Activated T-helper 17 cell treated with anti-CD3 and anti-CD28 coated beads, Interleukin-2, amount 50 U/mL, for 72 hours (primary cell): Measurements from ENCODE around the gene STK17B. TPM values are rescaled to one million over a fixed set of nuclear protein-coding genes. Genes with fewer than 3 reads are reported as not detected.

Source experiments
- ATAC-seq: fragments of 150-1000 bp; cut with Tn5 transposase; replicated peaks from 2 replicates; pipeline ENCODE4 v1.10.0; 2021; ENCODE audit warnings: mild to moderate bottlenecking, moderate library complexity
- H3K27ac Mint-ChIP-seq: one replicate; pipeline ENCODE4 v1.8.0; 2022; ENCODE audit warnings: mixed read lengths
- H3K27me3 Mint-ChIP-seq: one replicate; pipeline ENCODE4 v1.8.0; 2022; ENCODE audit warnings: mixed read lengths
- H3K36me3 Mint-ChIP-seq: one replicate; pipeline ENCODE4 v1.8.0; 2022; ENCODE audit warnings: low read depth, mild to moderate bottlenecking, mixed read lengths
- H3K4me1 Mint-ChIP-seq: one replicate; pipeline ENCODE4 v1.8.0; 2022; ENCODE audit warnings: mixed read lengths
- H3K4me3 Mint-ChIP-seq: one replicate; pipeline ENCODE4 v1.8.0; 2022; ENCODE audit warnings: mild to moderate bottlenecking, mixed read lengths
- H3K9me3 Mint-ChIP-seq: one replicate; pipeline ENCODE4 v1.8.0; 2022; ENCODE audit warnings: mixed read lengths
- total RNA-seq, 2 donors: library from RNA; stranded (reverse); gene quantifications; one replicate each; pipeline ENCODE4 v1.2.3, GENCODE V29; 2022

STK17B gene
- total RNA-seq, 2 donors from 2014 or later: 168 to 190 TPM

- peak overlapping the region; percentile 94 for H3K4me3 Mint-ChIP-seq
- peak overlapping the region; percentile 91 for H3K27ac Mint-ChIP-seq
- peaks cover 35% of the 10 kb centered on the region for H3K36me3 Mint-ChIP-seq
- no peak for ATAC-seq
- H3K9me3 Mint-ChIP-seq: no peaks in the 10 kb centered on the region
- no peaks in the 10 kb centered on the region for H3K27me3 Mint-ChIP-seq
- peaks cover 39% of the 10 kb centered on the region for H3K4me1 Mint-ChIP-seq
Observed at GRCh38 chr2:196173505-196173904, 2.1 kb upstream of the STK17B start.

DNA sequence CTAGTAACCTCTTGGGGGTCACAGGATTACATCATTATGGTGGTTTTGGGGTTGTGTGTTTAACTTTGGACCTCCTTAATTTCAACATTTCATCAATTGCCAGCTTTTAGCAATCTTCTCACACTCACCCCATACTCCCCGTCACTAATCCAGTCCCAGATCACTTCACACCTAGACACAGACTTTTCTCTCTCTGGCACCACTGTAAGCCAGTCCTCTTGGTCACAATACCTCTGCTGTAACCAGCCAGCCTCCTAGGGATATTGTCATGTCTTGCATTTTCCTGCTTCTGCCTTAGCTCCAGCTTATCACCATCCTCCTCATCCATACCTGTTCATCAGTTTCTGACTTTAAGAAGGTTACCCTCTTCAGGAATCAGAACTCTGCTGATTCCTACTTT is 1.6 kb upstream of the STK17B start:
- peak overlapping the region; percentile 94 for H3K4me3 Mint-ChIP-seq
- peak overlapping the region; percentile 91 for H3K27ac Mint-ChIP-seq
- no peaks in the 10 kb centered on the region for H3K27me3 Mint-ChIP-seq
- H3K4me1 Mint-ChIP-seq: peaks cover 39% of the 10 kb centered on the region
- no peaks in the 10 kb centered on the region for H3K9me3 Mint-ChIP-seq
- no peak for ATAC-seq
- H3K36me3 Mint-ChIP-seq: peaks cover 41% of the 10 kb centered on the region

- peaks cover 51% of the 10 kb centered on the region for H3K36me3 Mint-ChIP-seq
- no peaks in the 10 kb centered on the region for H3K27me3 Mint-ChIP-seq
- ATAC-seq: peak; percentile 0
- no peaks in the 10 kb centered on the region for H3K9me3 Mint-ChIP-seq
- peak overlapping the region; percentile 95 for H3K27ac Mint-ChIP-seq
- H3K4me1 Mint-ChIP-seq: peaks cover 32% of the 10 kb centered on the region
- H3K4me3 Mint-ChIP-seq: peak overlapping the region; percentile 94
Observed at GRCh38 chr2:196171946-196172345, 568 bp upstream of the STK17B start.

DNA sequence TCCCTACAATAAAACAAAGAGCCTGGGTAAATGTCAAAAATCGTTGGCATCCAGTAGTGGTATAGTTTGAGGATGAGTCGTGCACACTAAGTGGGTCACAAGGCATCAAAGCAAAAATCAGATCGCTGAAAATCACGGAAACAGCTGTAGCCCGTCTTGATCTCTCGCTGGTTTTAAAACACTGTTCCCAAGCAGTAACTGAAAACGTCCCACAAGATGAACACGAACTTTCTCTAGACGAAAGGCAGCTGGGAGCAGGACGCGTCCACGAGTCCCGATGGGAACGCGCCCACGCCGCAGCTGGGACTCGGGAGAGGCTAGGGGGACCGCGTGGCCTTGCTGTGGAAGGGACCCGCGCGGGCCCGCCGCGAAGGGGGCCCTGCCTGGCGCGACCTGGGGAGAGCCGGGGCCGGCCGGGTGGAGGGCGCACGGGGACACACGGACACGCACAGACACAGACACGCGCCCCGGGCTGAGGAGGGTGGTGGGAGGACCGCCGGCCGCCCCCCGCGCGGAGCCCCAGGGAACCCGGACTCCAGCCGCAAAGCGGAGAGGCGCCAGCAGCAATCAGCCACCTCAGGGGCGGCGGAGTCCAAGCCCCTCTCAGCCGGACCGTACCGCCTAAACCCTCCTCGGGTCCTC is 651 bp downstream of the STK17B start:
- H3K36me3 Mint-ChIP-seq: peaks cover 57% of the 10 kb centered on the region
- H3K27me3 Mint-ChIP-seq: no peaks in the 10 kb centered on the region
- peak overlapping the region; percentile 95 for H3K27ac Mint-ChIP-seq
- peak overlapping the region; percentile 94 for H3K4me3 Mint-ChIP-seq
- ATAC-seq: peak; percentile 23
- no peaks in the 10 kb centered on the region for H3K9me3 Mint-ChIP-seq
- peaks cover 29% of the 10 kb centered on the region for H3K4me1 Mint-ChIP-seq

DNA sequence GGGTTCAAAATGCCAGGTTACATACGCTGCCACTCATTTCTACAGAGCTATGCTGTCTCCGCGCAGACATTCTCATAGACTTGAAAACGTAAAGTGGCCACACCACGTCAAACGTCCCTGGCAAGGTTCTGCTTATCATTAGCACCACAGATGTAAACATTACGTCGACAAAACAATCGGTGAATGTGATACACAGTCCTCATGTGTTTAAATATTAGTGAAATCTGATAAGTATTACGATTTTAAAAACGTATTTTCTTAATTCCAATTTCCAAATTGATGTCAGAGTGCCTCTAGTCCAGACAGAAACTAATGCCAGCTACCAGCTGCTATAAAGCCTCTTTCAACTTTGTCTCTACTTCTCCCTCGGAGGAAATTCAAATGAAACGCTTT is 1.2 kb downstream of the STK17B start:
- H3K4me1 Mint-ChIP-seq: peaks cover 34% of the 10 kb centered on the region
- peaks cover 62% of the 10 kb centered on the region for H3K36me3 Mint-ChIP-seq
- no peaks in the 10 kb centered on the region for H3K27me3 Mint-ChIP-seq
- H3K9me3 Mint-ChIP-seq: no peaks in the 10 kb centered on the region
- peak overlapping the region; percentile 95 for H3K27ac Mint-ChIP-seq
- peak overlapping the region; percentile 94 for H3K4me3 Mint-ChIP-seq
- ATAC-seq: peak; percentile 41

- ATAC-seq: no peak
- H3K27me3 Mint-ChIP-seq: no peaks in the 10 kb centered on the region
- H3K27ac Mint-ChIP-seq: peak overlapping the region; percentile 95
- H3K4me3 Mint-ChIP-seq: peak overlapping the region; percentile 94
- H3K4me1 Mint-ChIP-seq: peaks cover 39% of the 10 kb centered on the region
- peaks cover 68% of the 10 kb centered on the region for H3K36me3 Mint-ChIP-seq
- no peaks in the 10 kb centered on the region for H3K9me3 Mint-ChIP-seq
Observed at GRCh38 chr2:196169516-196169915, 1.9 kb downstream of the STK17B start.

DNA sequence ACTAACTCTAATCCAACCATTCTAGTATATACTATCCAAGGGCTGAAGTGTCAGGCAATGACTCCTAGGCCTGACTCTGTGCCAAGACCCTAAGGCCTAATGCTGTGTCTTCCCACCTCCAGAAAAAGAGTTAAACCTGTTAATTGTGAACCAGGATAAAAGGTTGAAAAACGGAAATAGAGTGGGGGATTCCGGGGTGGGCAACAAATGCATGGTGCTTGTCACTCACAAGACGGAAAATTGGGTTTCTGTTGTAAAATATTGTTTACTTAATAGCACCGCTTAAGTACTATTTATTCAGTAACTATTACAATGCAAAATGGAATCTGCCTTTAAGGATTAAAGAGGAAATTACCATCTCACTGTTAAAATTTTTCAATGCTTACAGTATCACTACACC is 3.2 kb downstream of the STK17B start:
- Mint-ChIP-seq H3K27me3 (no peaks in the 10 kb centered on the region), H3K9me3 (no peaks in the 10 kb centered on the region), H3K4me1 (peaks cover 30% of the 10 kb centered on the region), H3K4me3 (peak overlapping the region; percentile 94), H3K27ac (peak overlapping the region; percentile 95), H3K36me3 (peaks cover 76% of the 10 kb centered on the region)
- ATAC-seq: no peak

DNA sequence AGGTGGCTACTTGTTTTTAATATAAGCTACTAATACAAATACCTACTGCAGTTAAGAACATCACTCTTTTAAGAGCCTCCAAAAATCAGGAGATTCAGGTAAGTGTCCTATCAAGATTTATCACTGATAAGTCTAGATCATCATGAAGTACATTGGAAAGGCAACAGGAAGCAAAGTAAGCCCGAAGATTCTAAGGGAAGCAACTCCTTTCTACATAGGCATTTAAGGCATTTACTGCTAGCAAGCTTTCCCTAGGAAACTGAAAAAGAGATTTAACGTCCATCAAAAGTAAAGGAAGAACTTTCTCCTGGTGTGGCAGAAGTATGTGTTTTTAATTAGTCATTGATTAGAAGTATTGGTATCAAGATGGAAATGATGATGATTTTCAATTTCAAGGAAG is 3.7 kb downstream of the STK17B start:
- no peak for ATAC-seq
- Mint-ChIP-seq H3K9me3 (no peaks in the 10 kb centered on the region), H3K4me3 (peak overlapping the region; percentile 94), H3K27me3 (no peaks in the 10 kb centered on the region), H3K4me1 (peaks cover 27% of the 10 kb centered on the region), H3K36me3 (peaks cover 82% of the 10 kb centered on the region), H3K27ac (peak overlapping the region; percentile 95)

DNA sequence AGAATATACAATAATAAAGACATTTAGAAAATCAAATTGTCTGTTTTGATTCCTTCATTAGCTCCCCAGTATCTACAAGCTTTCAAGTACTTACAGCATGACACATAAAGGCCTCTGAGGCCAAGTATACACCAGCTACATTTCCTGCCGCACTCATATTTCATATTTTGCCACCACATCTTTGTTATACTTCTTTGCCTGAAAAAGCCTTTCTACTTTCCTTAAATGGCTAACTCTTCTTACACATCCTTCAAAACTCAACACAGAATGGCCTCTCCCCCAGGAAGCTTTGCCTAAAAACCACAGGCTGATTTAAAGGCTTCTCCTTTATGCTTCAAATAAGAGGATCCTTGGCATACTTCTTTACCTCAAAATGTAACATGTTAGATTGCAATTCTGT is 4.5 kb downstream of the STK17B start:
- Mint-ChIP-seq H3K27me3 (no peaks in the 10 kb centered on the region), H3K4me1 (peaks cover 31% of the 10 kb centered on the region), H3K36me3 (peaks cover 90% of the 10 kb centered on the region), H3K27ac (peak overlapping the region; percentile 95), H3K4me3 (peak overlapping the region; percentile 94), H3K9me3 (no peaks in the 10 kb centered on the region)
- peak; percentile 14 for ATAC-seq

- Mint-ChIP-seq H3K9me3 (no peaks in the 10 kb centered on the region), H3K27me3 (no peaks in the 10 kb centered on the region), H3K36me3 (peaks cover 100% of the 10 kb centered on the region), H3K27ac (peak overlapping the region; percentile 58), H3K4me1 (peaks cover 31% of the 10 kb centered on the region), H3K4me3 (peak overlapping the region; percentile 94)
- ATAC-seq: peak; percentile 59
Observed at GRCh38 chr2:196165016-196165415, 6.4 kb downstream of the STK17B start.

DNA sequence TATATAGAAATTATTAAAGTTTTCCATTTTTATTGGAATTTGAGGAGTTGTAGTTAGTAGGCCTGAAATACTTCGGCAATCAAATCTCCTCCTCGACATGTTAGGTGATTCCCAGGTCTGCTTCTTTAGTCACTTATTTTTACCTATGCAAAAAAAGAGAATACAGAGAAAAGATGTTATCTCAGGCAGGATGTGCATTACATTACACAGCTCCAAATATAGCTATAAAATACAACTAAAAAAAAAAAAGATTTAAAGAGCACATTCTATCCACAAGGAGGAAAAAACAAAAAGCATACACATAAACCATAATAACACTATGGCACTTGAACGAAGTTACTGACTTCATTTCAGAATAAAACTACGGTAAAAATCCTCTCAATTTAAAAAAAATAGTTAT is 8.1 kb downstream of the STK17B start:
- peak overlapping the region; percentile 94 for H3K4me3 Mint-ChIP-seq
- H3K27ac Mint-ChIP-seq: peak overlapping the region; percentile 86
- no peaks in the 10 kb centered on the region for H3K27me3 Mint-ChIP-seq
- no peaks in the 10 kb centered on the region for H3K9me3 Mint-ChIP-seq
- ATAC-seq: peak; percentile 11
- H3K36me3 Mint-ChIP-seq: peaks cover 100% of the 10 kb centered on the region
- H3K4me1 Mint-ChIP-seq: peaks cover 31% of the 10 kb centered on the region

DNA sequence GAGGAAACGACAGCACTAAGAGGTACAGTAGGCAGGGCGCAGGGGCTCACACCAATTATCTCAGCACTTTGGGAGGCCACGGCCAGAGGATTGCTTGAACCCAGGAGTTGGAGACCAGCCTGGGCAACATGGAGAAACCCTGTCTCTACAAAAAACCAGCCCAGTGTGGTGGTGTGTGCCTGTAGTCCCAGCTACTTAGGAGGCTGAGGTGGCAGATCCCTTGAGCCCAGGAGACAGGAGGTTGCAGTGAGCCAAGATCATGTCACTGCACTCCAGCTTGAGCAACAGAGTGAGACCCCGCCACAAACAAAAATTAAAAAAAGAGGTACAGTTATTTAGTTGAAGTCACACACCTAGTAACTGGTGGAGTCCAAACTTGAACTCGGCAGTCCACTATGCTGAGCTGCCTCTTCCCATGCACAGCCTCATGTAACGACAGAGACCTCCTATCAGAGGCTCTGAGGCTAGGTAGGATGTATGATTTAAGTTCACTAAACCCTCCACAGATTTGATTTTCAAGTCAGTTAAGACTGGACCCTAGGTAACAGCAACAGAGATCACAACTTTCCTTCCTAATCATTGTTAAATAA is 8.7 kb downstream of the STK17B start:
- Mint-ChIP-seq H3K27ac (peak overlapping the region; percentile 86), H3K27me3 (no peaks in the 10 kb centered on the region), H3K4me1 (peaks cover 31% of the 10 kb centered on the region), H3K9me3 (no peaks in the 10 kb centered on the region), H3K4me3 (peak overlapping the region; percentile 94), H3K36me3 (peaks cover 100% of the 10 kb centered on the region)
- ATAC-seq: peak; percentile 25

GRCh38 chr2:196160946-196161345 is 10.4 kb downstream of the STK17B start:
- Mint-ChIP-seq H3K4me1 (peaks cover 38% of the 10 kb centered on the region), H3K9me3 (no peaks in the 10 kb centered on the region), H3K36me3 (peaks cover 100% of the 10 kb centered on the region), H3K4me3 (peak overlapping the region; percentile 94), H3K27me3 (no peaks in the 10 kb centered on the region), H3K27ac (peak overlapping the region; percentile 72)
- no peak for ATAC-seq

DNA sequence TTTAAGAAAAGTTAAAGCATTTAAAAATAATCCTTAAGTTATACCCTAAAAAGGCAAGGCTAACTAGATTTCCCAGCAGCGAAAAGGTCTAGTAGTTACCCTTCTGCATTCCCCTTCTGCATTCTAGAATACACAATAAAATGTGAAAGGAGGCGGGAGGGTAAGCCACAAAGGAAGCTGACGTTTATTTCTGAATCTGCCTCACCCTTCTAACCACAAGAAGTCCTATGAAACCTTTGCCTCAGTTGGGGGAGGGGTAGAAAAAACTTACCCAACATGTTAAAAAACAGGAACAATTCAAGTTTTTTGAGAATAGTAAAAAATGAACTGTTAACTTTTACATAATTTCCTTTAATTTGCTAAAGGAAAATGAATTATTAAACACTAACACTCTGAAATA is 11.3 kb downstream of the STK17B start:
- ATAC-seq: peak; percentile 76
- Mint-ChIP-seq H3K27me3 (no peaks in the 10 kb centered on the region), H3K4me3 (peak overlapping the region; percentile 94), H3K9me3 (no peaks in the 10 kb centered on the region), H3K27ac (peak overlapping the region; percentile 81), H3K36me3 (peaks cover 100% of the 10 kb centered on the region), H3K4me1 (peaks cover 30% of the 10 kb centered on the region)

GRCh38 chr2:196159221-196159892 is 12.0 kb downstream of the STK17B start:
- Mint-ChIP-seq H3K9me3 (no peaks in the 10 kb centered on the region), H3K27me3 (no peaks in the 10 kb centered on the region), H3K27ac (peak overlapping the region; percentile 90), H3K4me3 (peak overlapping the region; percentile 94), H3K36me3 (peaks cover 100% of the 10 kb centered on the region), H3K4me1 (peaks cover 30% of the 10 kb centered on the region)
- peak; percentile 39 for ATAC-seq
